ENCODE data around the gene EML6.
"Not testable (repeated sequence)": the region's sequence is repeated elsewhere in the genome, so short reads cannot be mapped to it uniquely, and the experiment has no call there.

EML6 gene

DNA sequence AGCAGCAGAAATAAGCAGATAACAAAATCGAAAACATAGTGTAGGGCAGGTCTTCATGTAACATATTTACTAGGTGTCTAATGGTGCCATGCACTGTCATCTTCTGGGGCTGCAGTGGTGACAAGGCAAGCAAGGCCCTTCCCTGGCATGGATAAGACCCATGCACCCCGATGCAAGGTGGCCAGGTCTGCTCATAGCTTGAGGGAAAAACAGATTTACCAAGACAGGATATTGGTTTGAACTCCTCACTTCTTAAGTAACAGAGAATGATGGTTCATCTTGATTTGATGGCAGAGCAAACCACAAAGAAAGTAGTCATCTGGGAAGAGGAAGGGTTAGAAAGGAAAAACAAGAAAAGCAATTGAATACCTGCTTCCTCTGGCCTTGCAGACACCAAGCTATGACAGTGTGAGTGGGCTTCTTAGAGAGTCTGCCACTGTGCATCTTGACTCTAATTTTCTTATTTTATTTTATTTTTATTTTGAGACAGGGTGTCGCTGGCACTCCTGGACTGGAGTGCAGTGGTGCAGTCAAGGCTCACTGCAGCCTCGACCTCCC lies 35.8 kb upstream of the EML6 start:
- in situ Hi-C loops (cut with HindIII; ENCODE audit: low pct_ligation_motif_present, low sequenced_read_pairs) = no loop called here
- DNase-seq = no peak
- TF ChIP-seq, protein P1, sequence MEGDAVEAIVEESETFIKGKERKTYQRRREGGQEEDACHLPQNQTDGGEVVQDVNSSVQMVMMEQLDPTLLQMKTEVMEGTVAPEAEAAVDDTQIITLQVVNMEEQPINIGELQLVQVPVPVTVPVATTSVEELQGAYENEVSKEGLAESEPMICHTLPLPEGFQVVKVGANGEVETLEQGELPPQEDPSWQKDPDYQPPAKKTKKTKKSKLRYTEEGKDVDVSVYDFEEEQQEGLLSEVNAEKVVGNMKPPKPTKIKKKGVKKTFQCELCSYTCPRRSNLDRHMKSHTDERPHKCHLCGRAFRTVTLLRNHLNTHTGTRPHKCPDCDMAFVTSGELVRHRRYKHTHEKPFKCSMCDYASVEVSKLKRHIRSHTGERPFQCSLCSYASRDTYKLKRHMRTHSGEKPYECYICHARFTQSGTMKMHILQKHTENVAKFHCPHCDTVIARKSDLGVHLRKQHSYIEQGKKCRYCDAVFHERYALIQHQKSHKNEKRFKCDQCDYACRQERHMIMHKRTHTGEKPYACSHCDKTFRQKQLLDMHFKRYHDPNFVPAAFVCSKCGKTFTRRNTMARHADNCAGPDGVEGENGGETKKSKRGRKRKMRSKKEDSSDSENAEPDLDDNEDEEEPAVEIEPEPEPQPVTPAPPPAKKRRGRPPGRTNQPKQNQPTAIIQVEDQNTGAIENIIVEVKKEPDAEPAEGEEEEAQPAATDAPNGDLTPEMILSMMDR (IDR thresholded peaks at IDR 0.05; ENCODE audit: low read depth, low read length, missing control alignments) = no peak

DNA sequence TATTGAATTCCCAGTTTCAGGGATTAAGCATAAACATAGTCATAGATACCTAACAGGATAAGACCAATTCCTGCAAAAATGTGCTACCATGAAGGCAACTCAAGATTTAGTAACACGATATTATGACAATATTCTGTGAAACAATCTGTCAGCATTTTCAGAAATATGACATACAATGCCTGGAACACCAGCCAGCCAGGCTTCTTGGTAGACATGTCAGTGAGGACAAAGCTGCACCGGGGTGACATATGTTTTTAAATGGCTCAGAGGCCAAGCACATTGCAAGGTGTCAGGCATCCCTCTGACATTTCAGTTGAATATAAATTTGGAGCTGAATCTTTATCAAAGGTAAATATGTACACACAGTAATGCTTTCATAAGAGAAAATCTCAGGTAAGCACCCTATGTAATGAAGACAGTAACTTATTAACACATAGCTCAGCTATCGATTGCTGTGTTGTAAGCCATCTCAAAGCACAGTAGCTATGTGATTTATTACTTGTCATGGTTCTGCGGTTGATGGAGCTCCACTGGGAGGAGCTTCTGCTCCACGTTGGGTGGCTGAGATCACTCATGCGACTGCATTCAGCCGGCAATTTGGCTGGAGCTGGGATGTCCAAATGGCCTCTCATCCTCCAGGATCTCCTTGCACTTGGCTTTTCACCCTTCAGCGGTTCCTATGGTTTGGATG lies 31.9 kb upstream of the EML6 start:
- TF ChIP-seq, protein P1 (IDR thresholded peaks at IDR 0.05; ENCODE audit: low read depth, low read length, missing control alignments) = no peak
- no peak overlapping the region for H3K27ac ChIP-seq
- in situ Hi-C loops (cut with HindIII; ENCODE audit: low pct_ligation_motif_present, low sequenced_read_pairs) = no loop called here
- H3K36me3 ChIP-seq (replicated peaks) = no peaks in the 10 kb centered on the region
- DNase-seq = no peak
- no peaks in the 10 kb centered on the region for H3K27me3 ChIP-seq (replicated peaks)
- H3K4me3 ChIP-seq (ENCODE audit: low read depth, low read length) = no peak overlapping the region

More for the DNA sequence above, 35.8 kb upstream of the EML6 start:
- Histone ChIP-seq H3K36me3 (replicated peaks) (no peaks in the 10 kb centered on the region), H3K4me3 (ENCODE audit: low read depth, low read length) (no peak overlapping the region), H3K27me3 (replicated peaks) (no peaks in the 10 kb centered on the region), H3K27ac (no peak overlapping the region)

DNA sequence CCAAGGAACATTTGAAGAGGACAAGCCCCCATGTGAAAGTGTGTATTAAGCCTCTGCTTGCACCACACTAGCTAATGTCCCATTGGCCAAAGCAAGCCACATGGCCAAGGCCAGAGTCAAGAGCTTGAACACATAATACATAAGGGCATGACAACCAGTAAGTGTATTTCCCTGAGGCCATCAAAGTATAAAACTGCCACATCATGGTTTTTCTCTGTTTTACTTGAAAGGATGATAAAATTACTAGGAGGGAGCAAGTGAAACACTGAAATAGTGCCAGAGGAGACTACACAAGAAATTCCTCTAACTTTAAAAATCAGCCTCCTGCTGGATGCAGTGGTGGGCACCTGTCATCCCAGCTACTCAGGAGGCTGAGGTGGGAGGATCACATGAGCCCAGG lies 30.9 kb upstream of the EML6 start:
- Histone ChIP-seq H3K4me3 (ENCODE audit: low read depth, low read length) (no peak overlapping the region), H3K36me3 (replicated peaks) (no peaks in the 10 kb centered on the region), H3K27ac (no peak overlapping the region), H3K27me3 (replicated peaks) (no peaks in the 10 kb centered on the region)
- TF ChIP-seq, protein P1 (IDR thresholded peaks at IDR 0.05; ENCODE audit: low read depth, low read length, missing control alignments) = no peak
- no peak for DNase-seq
- in situ Hi-C loops (cut with HindIII; ENCODE audit: low pct_ligation_motif_present, low sequenced_read_pairs) = no loop called here

DNA sequence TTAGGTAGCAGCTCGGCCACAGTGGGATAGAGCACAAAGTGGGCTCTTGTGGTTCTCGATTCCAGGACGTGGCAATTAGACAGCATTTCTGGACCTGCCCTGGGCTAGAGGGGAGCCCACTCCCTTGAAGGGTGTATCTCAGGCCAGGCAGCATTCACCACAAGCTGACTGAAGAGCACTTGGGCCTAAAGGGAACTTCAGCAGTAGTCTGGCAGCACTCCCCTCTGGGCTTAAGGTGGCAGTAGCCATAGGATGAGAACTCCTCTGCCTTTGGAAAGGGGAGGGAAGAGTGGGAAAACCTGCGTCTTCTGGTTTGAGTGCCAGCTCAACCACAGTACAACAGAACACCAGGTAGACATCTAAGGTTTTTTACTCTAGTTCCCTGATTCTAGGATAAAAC lies 28.1 kb upstream of the EML6 start:
- TF ChIP-seq, protein P1 (IDR thresholded peaks at IDR 0.05; ENCODE audit: low read depth, low read length, missing control alignments) = no peak
- no peak for DNase-seq
- no peaks in the 10 kb centered on the region for H3K27me3 ChIP-seq (replicated peaks)
- H3K4me3 ChIP-seq (ENCODE audit: low read depth, low read length) = no peak overlapping the region
- no peak overlapping the region for H3K27ac ChIP-seq
- no peaks in the 10 kb centered on the region for H3K36me3 ChIP-seq (replicated peaks)
- in situ Hi-C loops (cut with HindIII; ENCODE audit: low pct_ligation_motif_present, low sequenced_read_pairs) = no loop called here

DNA sequence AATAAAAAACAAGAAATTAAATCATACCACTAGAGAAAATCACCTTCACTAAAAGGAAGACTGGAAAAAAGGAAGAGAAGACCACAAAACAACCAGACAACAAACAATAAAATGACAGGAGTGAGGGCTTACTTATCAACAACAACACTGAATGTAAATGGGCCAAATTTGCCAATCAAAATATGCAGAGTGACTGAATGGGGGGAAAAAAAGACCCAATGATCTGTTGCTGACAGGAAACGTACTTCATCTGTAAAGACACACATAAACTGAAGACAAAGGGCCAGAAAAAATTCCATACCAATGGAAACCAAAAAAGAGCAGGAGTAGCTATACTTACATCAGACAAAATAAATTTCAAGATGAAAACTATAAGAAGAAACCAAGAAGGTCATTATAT lies 25.5 kb upstream of the EML6 start:
- Histone ChIP-seq H3K27me3 (replicated peaks) (no peaks in the 10 kb centered on the region), H3K4me3 (ENCODE audit: low read depth, low read length) (no peak overlapping the region), H3K27ac (no peak overlapping the region), H3K36me3 (replicated peaks) (no peaks in the 10 kb centered on the region)
- in situ Hi-C loops (cut with HindIII; ENCODE audit: low pct_ligation_motif_present, low sequenced_read_pairs) = no loop called here
- DNase-seq = no peak
- TF ChIP-seq, protein P1 (IDR thresholded peaks at IDR 0.05; ENCODE audit: low read depth, low read length, missing control alignments) = no peak

DNA sequence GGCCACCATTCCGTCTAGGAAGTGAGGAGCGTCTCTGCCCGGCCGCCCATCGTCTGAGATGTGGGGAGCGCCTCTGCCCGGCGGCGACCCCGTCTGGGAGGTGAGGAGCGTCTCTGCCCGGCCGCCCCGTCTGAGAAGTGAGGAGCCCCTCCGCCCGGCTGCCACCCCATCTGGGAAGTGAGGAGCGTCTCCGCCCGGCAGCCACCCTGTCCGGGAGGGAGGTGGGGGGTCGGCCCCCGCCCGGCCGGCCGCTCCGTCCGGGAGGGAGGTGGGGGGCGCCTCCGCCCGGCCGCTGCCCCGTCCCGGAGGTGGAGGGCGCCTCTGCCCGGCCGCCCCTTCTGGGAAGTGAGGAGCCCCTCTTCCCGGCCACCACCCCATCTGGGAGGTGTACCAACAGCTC lies 24.5 kb upstream of the EML6 start:
- H3K27me3 ChIP-seq (replicated peaks); H3K4me3 ChIP-seq (ENCODE audit: low read depth, low read length); H3K27ac ChIP-seq; DNase-seq; H3K36me3 ChIP-seq (replicated peaks); in situ Hi-C loops (cut with HindIII; ENCODE audit: low pct_ligation_motif_present, low sequenced_read_pairs): not testable (repeated sequence)
